ENCODE data around the gene RHOB. TPM values are rescaled to one million over a fixed set of nuclear protein-coding genes. Genes with fewer than 3 reads are reported as not detected.

RHOB gene
- total and polyA plus RNA-seq, 4 donors = 82.6 to 634 (median 160) TPM

- TF ChIP-seq, protein P1, sequence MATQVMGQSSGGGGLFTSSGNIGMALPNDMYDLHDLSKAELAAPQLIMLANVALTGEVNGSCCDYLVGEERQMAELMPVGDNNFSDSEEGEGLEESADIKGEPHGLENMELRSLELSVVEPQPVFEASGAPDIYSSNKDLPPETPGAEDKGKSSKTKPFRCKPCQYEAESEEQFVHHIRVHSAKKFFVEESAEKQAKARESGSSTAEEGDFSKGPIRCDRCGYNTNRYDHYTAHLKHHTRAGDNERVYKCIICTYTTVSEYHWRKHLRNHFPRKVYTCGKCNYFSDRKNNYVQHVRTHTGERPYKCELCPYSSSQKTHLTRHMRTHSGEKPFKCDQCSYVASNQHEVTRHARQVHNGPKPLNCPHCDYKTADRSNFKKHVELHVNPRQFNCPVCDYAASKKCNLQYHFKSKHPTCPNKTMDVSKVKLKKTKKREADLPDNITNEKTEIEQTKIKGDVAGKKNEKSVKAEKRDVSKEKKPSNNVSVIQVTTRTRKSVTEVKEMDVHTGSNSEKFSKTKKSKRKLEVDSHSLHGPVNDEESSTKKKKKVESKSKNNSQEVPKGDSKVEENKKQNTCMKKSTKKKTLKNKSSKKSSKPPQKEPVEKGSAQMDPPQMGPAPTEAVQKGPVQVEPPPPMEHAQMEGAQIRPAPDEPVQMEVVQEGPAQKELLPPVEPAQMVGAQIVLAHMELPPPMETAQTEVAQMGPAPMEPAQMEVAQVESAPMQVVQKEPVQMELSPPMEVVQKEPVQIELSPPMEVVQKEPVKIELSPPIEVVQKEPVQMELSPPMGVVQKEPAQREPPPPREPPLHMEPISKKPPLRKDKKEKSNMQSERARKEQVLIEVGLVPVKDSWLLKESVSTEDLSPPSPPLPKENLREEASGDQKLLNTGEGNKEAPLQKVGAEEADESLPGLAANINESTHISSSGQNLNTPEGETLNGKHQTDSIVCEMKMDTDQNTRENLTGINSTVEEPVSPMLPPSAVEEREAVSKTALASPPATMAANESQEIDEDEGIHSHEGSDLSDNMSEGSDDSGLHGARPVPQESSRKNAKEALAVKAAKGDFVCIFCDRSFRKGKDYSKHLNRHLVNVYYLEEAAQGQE (IDR thresholded peaks at IDR 0.05) = no peak
- TF ChIP-seq HNF4G (IDR thresholded peaks at IDR 0.05) (no peak), EGR1 (IDR thresholded peaks at IDR 0.05; ENCODE audit: low read depth in 2 of 2) (no peak), FOXA2 (IDR thresholded peaks at IDR 0.05) (no peak), MAX (IDR thresholded peaks at IDR 0.05) (no peak), HNF4A (conservative IDR thresholded peaks at IDR 0.05) (no peak)
These were observed 21.0 kb upstream of the RHOB start (continued) for GRCh38 chr2:20425884-20426283.

DNA sequence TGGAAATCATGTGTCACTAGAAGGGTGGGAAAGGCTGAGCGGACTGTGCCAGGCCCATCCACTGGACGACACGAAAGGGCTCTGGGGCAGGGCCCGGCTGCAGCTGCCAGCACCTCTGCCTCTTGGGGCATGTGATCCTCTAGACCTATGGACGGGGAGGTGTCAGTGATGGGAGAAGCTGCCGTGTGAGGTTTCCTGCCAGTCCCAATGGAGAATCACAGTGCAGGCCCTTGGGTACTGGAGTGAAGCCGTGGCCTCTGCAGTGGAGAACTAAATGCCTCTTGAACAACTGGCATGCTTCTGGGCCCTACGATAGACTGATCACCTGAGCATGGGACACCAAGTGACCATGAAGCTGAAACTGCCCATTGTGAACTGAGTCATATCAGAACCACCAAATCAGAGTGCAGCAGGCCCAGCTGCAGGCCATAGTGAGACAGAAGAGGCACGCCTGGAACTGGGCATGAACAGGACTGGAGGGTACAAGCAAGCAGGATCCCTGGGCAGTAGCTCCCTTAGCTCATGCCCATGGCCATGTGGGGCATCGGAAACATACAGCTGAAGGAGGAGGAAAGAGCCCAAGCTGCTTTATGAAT is 18.8 kb upstream of the RHOB start:
- TF ChIP-seq JUND (IDR thresholded peaks at IDR 0.05) (no peak), TAF1 (conservative IDR thresholded peaks at IDR 0.05) (no peak), HNF4A (conservative IDR thresholded peaks at IDR 0.05) (no peak), CTCF (IDR thresholded peaks at IDR 0.05; ENCODE audit: low read depth, low read length, missing input control) (no peak)
- TF ChIP-seq, protein P1 (IDR thresholded peaks at IDR 0.05) = no peak
- H3K4me3 ChIP-seq (ENCODE audit: low read depth in 1 of 3, low read length in 3 of 3) = no peak overlapping the region
- H3K4me1 ChIP-seq (ENCODE audit: control insufficient read depth in 4 of 4, insufficient read depth in 4 of 4, low read length in 3 of 4) = peaks cover 4 to 13% (median 11%) of the 10 kb centered on the region in 4 donors
- H3K36me3 ChIP-seq (ENCODE audit: control insufficient read depth in 4 of 4, insufficient read depth in 3 of 4, low read depth in 1 of 4, low read length in 3 of 4) = no peaks in the 10 kb centered on the region
- H3K27me3 ChIP-seq (ENCODE audit: control insufficient read depth in 4 of 4, insufficient read depth in 4 of 4, low read length in 3 of 4) = no peaks in the 10 kb centered on the region
- no peak for DNase-seq (ENCODE audit: low spot score)
- no peaks in the 10 kb centered on the region for H3K9me3 ChIP-seq (ENCODE audit: control insufficient read depth in 4 of 4, low read length in 3 of 4)
- no peak overlapping the region for H3K27ac ChIP-seq (ENCODE audit: low read depth in 1 of 2, low read length in 2 of 2)
- no peak overlapping the region for H3K9ac ChIP-seq (ENCODE audit: low read depth in 1 of 2, low read length in 2 of 2)
- WGBS = 94% methylated on average over 10 of the region's 10 CpGs

All from liver (tissue), 9 donors.